SK-N-SH (cell line): ENCODE results near the gene PAX9. TPM values are rescaled to one million over a fixed set of nuclear protein-coding genes. Genes with fewer than 3 reads are reported as not detected.

Experiments used
- CTCF ChIA-PET: fragments of 300-600, 350-600 bp; formaldehyde crosslinking; extraction: SDS; loops from one replicate; lab custom pipeline; 2021; lab: Yijun Ruan, JAX
- POLR2A ChIA-PET: fragments of 350-600 bp; sonication (Branson Sonifier 250); formaldehyde crosslinking; extraction: SDS; loops from one replicate; lab custom pipeline; 2020; ENCODE audit warnings: antibody characterized with exemption, inconsistent platforms; lab: Yijun Ruan, JAX
- DNase-seq: peaks from one replicate; pipeline ENCODE4 v3.0.0; 2012
- H2AFZ ChIP-seq: fragments of 200-600 bp; sonication (generic); 2 replicates; pipeline ENCODE4 v1.8.1; 2016; ENCODE audit warnings: antibody characterized with exemption, mild to moderate bottlenecking, low read depth
- H3F3A ChIP-seq: fragments of 200-600 bp; sonication (generic); replicated peaks from 2 replicates; pipeline ENCODE3; 2016; ENCODE audit warnings: antibody characterized with exemption, mild to moderate bottlenecking; ENCODE audit not compliant: insufficient read depth
- H3K27ac ChIP-seq, 2 experiments: fragments of 200-500 bp in 1 of 2; fragments of 200-600 bp in 1 of 2; sonication (Bioruptor generic) in 1 of 2; sonication (generic), shearing (Covaris generic) in 1 of 2; 2 replicates each; pipeline versions ENCODE4 v1.5.1 to v1.6.1; 2014 to 2016; ENCODE audit warnings: low read depth in 2 of 2, inconsistent platforms in 1 of 2, low read length in 1 of 2, mild to moderate bottlenecking in 1 of 2, mixed read lengths in 1 of 2
- H3K27me3 ChIP-seq: fragments of 200-600 bp; sonication (generic), shearing (Covaris generic); 2 replicates; pipeline ENCODE4 v1.6.1; 2016; ENCODE audit warnings: mixed run types; ENCODE audit not compliant: insufficient read depth
- H3K36me3 ChIP-seq, 2 experiments: fragments of 200-500 bp in 1 of 2; fragments of 200-600 bp in 1 of 2; sonication (Bioruptor generic) in 1 of 2; sonication (generic) in 1 of 2; replicated peaks in 1 of 2; 2 replicates each; pipeline versions ENCODE3 to v1.5.1; 2014 to 2016; ENCODE audit warnings: low read length in 1 of 2, mild to moderate bottlenecking in 1 of 2; ENCODE audit not compliant: insufficient read depth in 2 of 2, control insufficient read depth in 1 of 2
- H3K4me1 ChIP-seq, 2 experiments: fragments of 200-500 bp in 1 of 2; fragments of 200-600 bp in 1 of 2; sonication (Bioruptor generic) in 1 of 2; sonication (generic), shearing (Covaris generic) in 1 of 2; 2 replicates each; pipeline versions ENCODE4 v1.5.1 to v1.6.1; 2014 to 2016; ENCODE audit warnings: low read depth in 1 of 2, low read length in 1 of 2, mixed run types in 1 of 2; ENCODE audit not compliant: insufficient read depth in 2 of 2, control insufficient read depth in 1 of 2
- H3K4me2 ChIP-seq: fragments of 200-600 bp; sonication (generic), shearing (Covaris generic); 2 replicates; pipeline ENCODE4 v1.6.1; 2017; ENCODE audit warnings: mixed run types
- H3K4me3 ChIP-seq, 2 experiments: fragments of 200-500 bp in 1 of 2; fragments of 200-600 bp in 1 of 2; sonication (Bioruptor generic) in 1 of 2; sonication (generic), shearing (Covaris generic) in 1 of 2; 2 replicates each; pipeline versions ENCODE4 v1.5.1 to v1.8.1; 2014 to 2016; ENCODE audit warnings: low read depth in 2 of 2, inconsistent platforms in 1 of 2, low read length in 1 of 2, mild to moderate bottlenecking in 1 of 2, mixed read lengths in 1 of 2, moderate library complexity in 1 of 2
- H3K79me2 ChIP-seq: fragments of 200-600 bp; sonication (generic); 2 replicates; pipeline ENCODE4 v1.8.1; 2017; ENCODE audit warnings: mild to moderate bottlenecking; ENCODE audit not compliant: insufficient read depth
- H3K9ac ChIP-seq: fragments of 200-600 bp; sonication (generic); 2 replicates; pipeline ENCODE4 v1.6.1; 2017; ENCODE audit warnings: mixed run types
- H3K9me2 ChIP-seq: fragments of 200-600 bp; sonication (generic); 2 replicates; pipeline ENCODE4 v1.6.1; 2017; ENCODE audit warnings: mixed run types
- H3K9me3 ChIP-seq: fragments of 200-600 bp; sonication (generic); 2 replicates; pipeline ENCODE4 v1.6.1; 2017; ENCODE audit warnings: mixed run types, mild to moderate bottlenecking, moderate library complexity
- H4K20me1 ChIP-seq: fragments of 200-600 bp; sonication (generic); 2 replicates; pipeline ENCODE4 v1.6.1; 2017; ENCODE audit warnings: mild to moderate bottlenecking, mixed run types; ENCODE audit not compliant: insufficient read depth
- CHD2 ChIP-seq: fragments of 150-350 bp; IDR thresholded peaks from 2 replicates; pipeline ENCODE4 v1.6.1; 2018; ENCODE audit warnings: low read length; ENCODE audit not compliant: partially characterized antibody
- ELF1 ChIP-seq: IDR thresholded peaks from 2 replicates; pipeline ENCODE4 v1.4.0; 2012
- EP300 ChIP-seq, 2 experiments: IDR thresholded peaks; 2 replicates each; pipeline versions ENCODE4 v1.4.0 to v1.6.1; 2012; ENCODE audit warnings: borderline replicate concordance in 1 of 2, low read depth in 1 of 2, low read length in 1 of 2
- EZH2phosphoT487 ChIP-seq: fragments of 200-600 bp; sonication (generic); IDR thresholded peaks from 2 replicates; pipeline ENCODE4 v1.6.1; 2017; ENCODE audit warnings: low read depth, mixed run types, mild to moderate bottlenecking, antibody characterized with exemption, moderate library complexity, borderline replicate concordance
- FOSL2 ChIP-seq: IDR thresholded peaks from 2 replicates; pipeline ENCODE4 v1.4.0; 2012; ENCODE audit warnings: low read depth, mild to moderate bottlenecking, moderate library complexity, borderline replicate concordance
- NFIC ChIP-seq: IDR thresholded peaks from 2 replicates; pipeline ENCODE4 v1.4.0; 2012; ENCODE audit warnings: borderline replicate concordance
- POLR2AphosphoS5 ChIP-seq: IDR thresholded peaks from 2 replicates; pipeline ENCODE4 v1.6.1; 2012; ENCODE audit warnings: low read depth, low read length
- RCOR1 ChIP-seq: fragments of 150-350 bp; IDR thresholded peaks from 2 replicates; pipeline ENCODE4 v1.6.1; 2017; ENCODE audit warnings: antibody characterized with exemption, low read length
- TAF1 ChIP-seq: IDR thresholded peaks from 2 replicates; pipeline ENCODE4 v1.6.1; 2012; ENCODE audit warnings: low read depth, mild to moderate bottlenecking, low read length, moderate library complexity, borderline replicate concordance
- YY1 ChIP-seq: IDR thresholded peaks from 2 replicates; pipeline ENCODE4 v1.4.0; 2012; ENCODE audit warnings: low read depth, mild to moderate bottlenecking
- WGBS: methylation state at CpG from one replicate; pipeline ENCODE4 v1.1.6; 2017; ENCODE audit warnings: low lambda C conversion rate; 5-methylcytosine and 5-hydroxymethylcytosine counted together
- polyA plus RNA-seq, 3 experiments: library from polyadenylated mRNA; depleted of rRNA; stranded (reverse); fragments of >200 nt; gene quantifications; 2 replicates each; pipeline ENCODE4 v1.2.3, GENCODE V29; 2012
- TF ChIP-seq, protein P1 (sequence below): IDR thresholded peaks from 2 replicates; pipeline ENCODE4; 2012
- TF ChIP-seq, protein P2 (sequence below): fragments of 200-600 bp; sonication (generic); IDR thresholded peaks from 2 replicates; pipeline ENCODE4 v1.6.1; 2017; ENCODE audit warnings: antibody characterized with exemption, mild to moderate bottlenecking, moderate library complexity

Gene PAX9
- polyA plus RNA-seq, 1 of the 3 experiments (the other 2 are of a cell fraction) = not detected

GRCh38 chr14:36721877-36722276 lies 60.2 kb downstream of the PAX9 start:
- TF ChIP-seq TAF1 = no peak
- TF ChIP-seq, all 33 proteins: peak for 0
- Histone ChIP-seq H3K4me3 (no peak overlapping the region), H3K9me3 (no peaks in the 10 kb centered on the region), H4K20me1 (no peaks in the 10 kb centered on the region), H3K27ac (no peak overlapping the region), H3K79me2 (no peaks in the 10 kb centered on the region), H3F3A (no peaks in the 10 kb centered on the region), H3K9me2 (no peaks in the 10 kb centered on the region), H3K27me3 (no peaks in the 10 kb centered on the region), H3K9ac (no peak overlapping the region), H3K4me2 (no peak overlapping the region), H2AFZ (no peak overlapping the region), H3K36me3 (no peaks in the 10 kb centered on the region), H3K4me1 (no peaks in the 10 kb centered on the region)
- ChIA-PET POLR2A (no interaction called here), CTCF (no interaction called here)
- DNase-seq = no peak
- 0% methylated on average over 1 of the region's 1 CpG for WGBS

GRCh38 chr14:36723530-36723929 lies 61.9 kb downstream of the PAX9 start:
- TF ChIP-seq CHD2 (no peak), ELF1 (no peak), NFIC (no peak), YY1 (no peak), RCOR1 (no peak), POLR2AphosphoS5 (no peak), EZH2phosphoT487 (no peak)
- Histone ChIP-seq H3K9ac (no peak overlapping the region), H3K36me3 (no peaks in the 10 kb centered on the region), H3F3A (no peaks in the 10 kb centered on the region), H3K27ac (no peak overlapping the region), H3K9me3 (no peaks in the 10 kb centered on the region), H2AFZ (no peak overlapping the region), H4K20me1 (no peaks in the 10 kb centered on the region), H3K4me3 (no peak overlapping the region), H3K79me2 (no peaks in the 10 kb centered on the region), H3K9me2 (no peaks in the 10 kb centered on the region), H3K4me1 (no peaks in the 10 kb centered on the region), H3K27me3 (no peaks in the 10 kb centered on the region), H3K4me2 (no peak overlapping the region)
- DNase-seq = no peak
- WGBS = 4% methylated on average over 2 of the region's 2 CpGs
- ChIA-PET CTCF (no interaction called here), POLR2A (no interaction called here)

- CTCF ChIA-PET = no interaction called here
- TF ChIP-seq, protein P1, sequence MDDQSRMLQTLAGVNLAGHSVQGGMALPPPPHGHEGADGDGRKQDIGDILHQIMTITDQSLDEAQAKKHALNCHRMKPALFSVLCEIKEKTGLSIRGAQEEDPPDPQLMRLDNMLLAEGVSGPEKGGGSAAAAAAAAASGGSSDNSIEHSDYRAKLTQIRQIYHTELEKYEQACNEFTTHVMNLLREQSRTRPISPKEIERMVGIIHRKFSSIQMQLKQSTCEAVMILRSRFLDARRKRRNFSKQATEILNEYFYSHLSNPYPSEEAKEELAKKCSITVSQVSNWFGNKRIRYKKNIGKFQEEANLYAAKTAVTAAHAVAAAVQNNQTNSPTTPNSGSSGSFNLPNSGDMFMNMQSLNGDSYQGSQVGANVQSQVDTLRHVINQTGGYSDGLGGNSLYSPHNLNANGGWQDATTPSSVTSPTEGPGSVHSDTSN = no peak
- TF ChIP-seq RCOR1 (no peak), CHD2 (no peak), EP300 (IDR thresholded peaks at IDR 0.05; ENCODE audit: borderline replicate concordance in 1 of 2, low read depth in 1 of 2, low read length in 1 of 2) (no peak), FOSL2 (no peak)
- TF ChIP-seq, protein P2, sequence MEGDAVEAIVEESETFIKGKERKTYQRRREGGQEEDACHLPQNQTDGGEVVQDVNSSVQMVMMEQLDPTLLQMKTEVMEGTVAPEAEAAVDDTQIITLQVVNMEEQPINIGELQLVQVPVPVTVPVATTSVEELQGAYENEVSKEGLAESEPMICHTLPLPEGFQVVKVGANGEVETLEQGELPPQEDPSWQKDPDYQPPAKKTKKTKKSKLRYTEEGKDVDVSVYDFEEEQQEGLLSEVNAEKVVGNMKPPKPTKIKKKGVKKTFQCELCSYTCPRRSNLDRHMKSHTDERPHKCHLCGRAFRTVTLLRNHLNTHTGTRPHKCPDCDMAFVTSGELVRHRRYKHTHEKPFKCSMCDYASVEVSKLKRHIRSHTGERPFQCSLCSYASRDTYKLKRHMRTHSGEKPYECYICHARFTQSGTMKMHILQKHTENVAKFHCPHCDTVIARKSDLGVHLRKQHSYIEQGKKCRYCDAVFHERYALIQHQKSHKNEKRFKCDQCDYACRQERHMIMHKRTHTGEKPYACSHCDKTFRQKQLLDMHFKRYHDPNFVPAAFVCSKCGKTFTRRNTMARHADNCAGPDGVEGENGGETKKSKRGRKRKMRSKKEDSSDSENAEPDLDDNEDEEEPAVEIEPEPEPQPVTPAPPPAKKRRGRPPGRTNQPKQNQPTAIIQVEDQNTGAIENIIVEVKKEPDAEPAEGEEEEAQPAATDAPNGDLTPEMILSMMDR = no peak
- DNase-seq = no peak
These were observed 62.5 kb downstream of the PAX9 start for GRCh38 chr14:36724162-36724561.

More at GRCh38 chr14:36724162-36724561, 62.5 kb downstream of the PAX9 start:
- POLR2A ChIA-PET = no interaction called here
- Histone ChIP-seq H3K27ac (no peak overlapping the region), H3K4me3 (no peak overlapping the region), H3F3A (no peaks in the 10 kb centered on the region), H4K20me1 (no peaks in the 10 kb centered on the region), H3K27me3 (no peaks in the 10 kb centered on the region), H3K9me3 (no peaks in the 10 kb centered on the region), H3K9ac (no peak overlapping the region), H2AFZ (no peak overlapping the region), H3K4me2 (no peak overlapping the region), H3K9me2 (no peaks in the 10 kb centered on the region), H3K79me2 (no peaks in the 10 kb centered on the region), H3K4me1 (no peaks in the 10 kb centered on the region), H3K36me3 (no peaks in the 10 kb centered on the region)
